ENCODE measurements around the gene CCSER1. TPM values are rescaled to one million over a fixed set of nuclear protein-coding genes. Genes with fewer than 3 reads are reported as not detected.
"Not testable (repeated sequence)": the region's sequence is repeated elsewhere in the genome, so short reads cannot be mapped to it uniquely, and the experiment has no call there.

CCSER1 gene
- total RNA-seq, 1 donor from 2014 or later = 20.1 TPM

DNA sequence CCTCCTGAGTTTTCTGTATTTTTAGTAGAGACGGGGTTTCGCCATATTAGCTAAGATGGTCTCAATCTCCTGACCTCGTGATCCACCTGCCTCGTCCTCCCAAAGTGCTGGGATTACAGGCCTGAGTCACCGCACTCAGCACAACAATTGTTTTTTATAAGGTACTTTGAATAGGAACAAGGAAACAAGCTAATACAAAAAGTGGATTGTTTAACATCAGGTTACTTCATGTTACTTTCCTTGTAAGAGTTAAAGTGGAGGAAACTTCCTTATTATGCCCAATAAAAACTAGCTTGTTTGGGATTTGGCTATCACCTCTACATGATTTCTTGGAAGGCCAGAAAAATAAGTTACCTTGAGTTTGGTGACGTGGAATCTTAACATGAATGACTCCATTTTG, 698.7 kb downstream of the CCSER1 start:
- intact Hi-C loops (cut with micrococcal nuclease) = no loop called here
- ATAC-seq (ENCODE audit: low read depth) (no peak), DNase-seq (no peak)
- TF ChIP-seq CTCF (IDR thresholded peaks at IDR 0.05) = no peak
- Mint-ChIP-seq H3K27me3 (no peaks in the 10 kb centered on the region), H3K36me3 (ENCODE audit: low read depth) (no peaks in the 10 kb centered on the region), H3K9me3 (no peaks in the 10 kb centered on the region), H3K4me3 (no peak overlapping the region), H3K4me1 (no peaks in the 10 kb centered on the region), H3K27ac (no peak overlapping the region)
- CTCF ChIA-PET = no interaction called here
- POLR2A ChIA-PET = no interaction called here

DNA sequence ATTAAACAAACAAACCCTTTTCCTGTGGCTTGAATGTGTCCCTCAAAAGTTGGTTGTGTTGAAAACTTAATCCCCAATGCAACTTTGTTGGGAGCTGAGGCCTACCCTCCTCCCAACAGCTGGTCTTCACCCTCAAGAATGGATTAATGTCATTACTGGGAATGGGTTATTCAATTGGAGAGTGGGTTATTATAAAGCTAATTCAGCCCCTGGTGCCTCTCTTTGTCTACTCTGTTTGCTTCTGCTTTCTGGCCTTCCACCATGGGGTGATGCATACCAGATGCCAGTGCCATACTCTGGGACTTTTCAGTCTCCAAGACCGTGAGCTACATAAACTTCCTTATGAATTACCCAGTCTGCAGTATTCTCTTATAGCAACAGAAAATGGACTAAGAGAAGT, 706.5 kb downstream of the CCSER1 start:
- Mint-ChIP-seq H3K4me1 (no peaks in the 10 kb centered on the region), H3K4me3 (no peak overlapping the region), H3K9me3 (no peaks in the 10 kb centered on the region), H3K27ac (no peak overlapping the region), H3K36me3 (ENCODE audit: low read depth) (no peaks in the 10 kb centered on the region), H3K27me3 (no peaks in the 10 kb centered on the region)
- TF ChIP-seq CTCF (IDR thresholded peaks at IDR 0.05) = no peak
- ATAC-seq (ENCODE audit: low read depth) (no peak), DNase-seq (no peak)
- POLR2A ChIA-PET = no interaction called here
- intact Hi-C loops (cut with micrococcal nuclease) = no loop called here
- CTCF ChIA-PET = no interaction called here

DNA sequence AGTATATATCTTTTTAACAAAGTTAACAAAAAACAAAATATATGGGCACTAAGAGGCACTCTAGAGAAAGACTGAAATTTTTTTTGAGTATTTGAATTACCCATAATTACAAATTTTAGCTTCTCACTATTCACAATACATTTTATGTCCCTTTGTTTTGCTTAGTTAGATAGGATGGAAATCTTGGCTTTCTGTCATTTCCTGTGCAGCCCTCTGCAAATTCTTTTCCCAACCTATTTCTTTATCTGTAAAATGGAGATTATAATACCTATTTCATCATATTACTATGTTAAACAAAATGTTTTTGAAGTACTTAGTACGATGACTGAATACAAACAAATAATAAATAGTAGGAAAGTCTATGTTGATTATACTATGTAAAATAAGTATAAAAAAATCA, 710.0 kb downstream of the CCSER1 start:
- Mint-ChIP-seq H3K9me3 (no peaks in the 10 kb centered on the region), H3K27ac (no peak overlapping the region), H3K36me3 (ENCODE audit: low read depth) (no peaks in the 10 kb centered on the region), H3K4me3 (no peak overlapping the region), H3K4me1 (no peaks in the 10 kb centered on the region), H3K27me3 (no peaks in the 10 kb centered on the region)
- DNase-seq (no peak), ATAC-seq (ENCODE audit: low read depth) (no peak)
- intact Hi-C loops (cut with micrococcal nuclease) = no loop called here
- POLR2A ChIA-PET = no interaction called here
- CTCF ChIA-PET = no interaction called here
- no peak for TF ChIP-seq CTCF (IDR thresholded peaks at IDR 0.05)

DNA sequence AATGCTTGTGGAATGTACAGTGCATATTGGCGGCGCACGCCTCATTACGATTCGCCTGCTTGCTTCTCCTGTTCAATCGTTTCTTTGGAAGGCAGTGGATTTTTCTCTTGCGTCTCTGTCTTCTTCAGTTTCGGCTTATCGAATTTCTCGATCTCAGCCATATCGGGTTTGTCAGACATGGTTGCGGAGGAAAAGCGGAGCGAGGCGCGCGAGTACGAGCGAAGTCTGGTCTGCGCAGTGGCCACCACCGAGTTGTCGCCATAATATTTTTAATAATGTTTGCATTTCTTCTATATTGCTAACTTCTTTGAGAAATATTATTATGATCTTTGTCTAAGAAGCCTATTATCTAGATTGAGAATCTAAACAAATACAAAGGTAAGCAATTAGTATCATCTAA, 711.7 kb downstream of the CCSER1 start:
- H3K27me3 Mint-ChIP-seq; POLR2A ChIA-PET; H3K27ac Mint-ChIP-seq; ATAC-seq (ENCODE audit: low read depth); CTCF ChIA-PET; intact Hi-C loops (cut with micrococcal nuclease); H3K36me3 Mint-ChIP-seq (ENCODE audit: low read depth); H3K4me3 Mint-ChIP-seq; DNase-seq; H3K9me3 Mint-ChIP-seq; H3K4me1 Mint-ChIP-seq: not testable (repeated sequence)

- intact Hi-C loops (cut with micrococcal nuclease) = no loop called here
- CTCF ChIA-PET = no interaction called here
- POLR2A ChIA-PET = no interaction called here
- TF ChIP-seq CTCF (IDR thresholded peaks at IDR 0.05) = no peak
- H3K27ac Mint-ChIP-seq = no peak overlapping the region
- DNase-seq = no peak
- H3K9me3 Mint-ChIP-seq = no peaks in the 10 kb centered on the region
- no peaks in the 10 kb centered on the region for H3K27me3 Mint-ChIP-seq
- ATAC-seq (ENCODE audit: low read depth) = no peak
- H3K4me1 Mint-ChIP-seq = no peaks in the 10 kb centered on the region
- H3K36me3 Mint-ChIP-seq (ENCODE audit: low read depth) = no peaks in the 10 kb centered on the region
- H3K4me3 Mint-ChIP-seq = no peak overlapping the region
These were observed 713.1 kb downstream of the CCSER1 start for GRCh38 chr4:90840291-90840690.

DNA sequence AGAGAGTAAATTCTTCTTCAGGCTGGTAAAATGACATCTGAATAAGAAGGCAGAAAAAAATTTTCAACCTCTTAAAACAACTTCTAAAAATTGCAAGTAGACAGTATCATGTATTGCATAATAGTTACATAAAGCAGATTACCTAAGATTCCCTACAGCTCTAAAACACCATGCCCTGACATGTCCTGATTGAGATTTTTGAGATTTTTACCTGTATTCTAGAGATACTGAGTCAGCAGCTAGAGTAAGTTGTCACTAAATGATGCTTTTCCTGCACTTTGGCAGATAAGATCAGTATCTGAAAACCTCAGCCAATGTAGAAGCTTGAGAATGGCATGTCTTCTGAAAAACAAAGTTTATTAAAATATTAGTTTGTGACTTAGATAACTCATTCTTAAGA, 713.6 kb downstream of the CCSER1 start:
- H3K27ac Mint-ChIP-seq = no peak overlapping the region
- ATAC-seq (ENCODE audit: low read depth) (no peak), DNase-seq (no peak)
- POLR2A ChIA-PET = no interaction called here
- no peak for TF ChIP-seq CTCF (IDR thresholded peaks at IDR 0.05)
- H3K27me3 Mint-ChIP-seq = no peaks in the 10 kb centered on the region
- H3K9me3 Mint-ChIP-seq = no peaks in the 10 kb centered on the region
- H3K4me1 Mint-ChIP-seq = no peaks in the 10 kb centered on the region
- H3K4me3 Mint-ChIP-seq = no peak overlapping the region
- intact Hi-C loops (cut with micrococcal nuclease) = no loop called here
- CTCF ChIA-PET = no interaction called here
- no peaks in the 10 kb centered on the region for H3K36me3 Mint-ChIP-seq (ENCODE audit: low read depth)
